Esophagus squamous epithelium (tissue), 5 donors: Measurements from ENCODE around the gene NFE2L1. TPM values are rescaled to one million over a fixed set of nuclear protein-coding genes. Genes with fewer than 3 reads are reported as not detected.
"Not testable (repeated sequence)": the region's sequence is repeated elsewhere in the genome, so short reads cannot be mapped to it uniquely, and the experiment has no call there.

Experiments used
- DNase-seq: peaks from one replicate; lab custom pipeline; 2025; lab: John Stamatoyannopoulos, UW
- H3K27ac ChIP-seq, 4 donors: fragments of 200-600 bp; sonication (generic); one replicate each; pipeline ENCODE4 v1.5.1; 2016 to 2019; ENCODE audit warnings: mild to moderate bottlenecking in 1 of 4
- H3K27me3 ChIP-seq, 4 donors: fragments of 200-600 bp; sonication (generic); 1 replicate in 3 of 4; 2 replicates in 1 of 4; pipeline versions ENCODE4 v1.5.1 to v1.6.0; 2017 to 2021; ENCODE audit warnings: antibody characterized with exemption in 1 of 4
- H3K36me3 ChIP-seq, 3 donors: fragments of 200-600 bp; sonication (generic); one replicate each; pipeline ENCODE4 v1.5.1; 2016 to 2019
- H3K4me1 ChIP-seq, 3 donors: fragments of 200-600 bp; sonication (generic); one replicate each; pipeline ENCODE4 v1.5.1; 2017 to 2019
- H3K4me3 ChIP-seq, 4 donors: fragments of 200-600 bp; sonication (generic); 1 replicate in 3 of 4; 2 replicates in 1 of 4; pipeline ENCODE4 v1.5.1; 2016 to 2019; ENCODE audit warnings: mild to moderate bottlenecking in 2 of 4, moderate library complexity in 1 of 4
- H3K9me3 ChIP-seq, 3 donors: fragments of 200-600 bp; sonication (generic); one replicate each; pipeline ENCODE4 v1.5.1; 2016 to 2019
- POLR2A ChIP-seq, 4 donors: fragments of 450-650 bp; IDR thresholded peaks; one replicate each; pipeline ENCODE4 v1.6.1; 2017; ENCODE audit warnings: antibody characterized with exemption in 4 of 4, mild to moderate bottlenecking in 4 of 4, moderate library complexity in 3 of 4
- WGBS, 2 donors: methylation state at CpG; one replicate each; pipeline ENCODE4 v1.1.5; 2018; 5-methylcytosine and 5-hydroxymethylcytosine counted together
- intact Hi-C: fragments of 100-400 bp; cut with DNase I; formaldehyde crosslinking; loops from one replicate; pipeline ENCODE4 v1.15.0; 2022
- total RNA-seq, 4 donors: library from RNA; depleted of rRNA; stranded (reverse); fragments of >200 nt; gene quantifications; one replicate each; pipeline ENCODE4 v1.1.0, GENCODE V29; 2016
- TF ChIP-seq, protein P1 (sequence below), 6 experiments: fragments of 450-650 bp in 4 of 6; fragments of 200-600 bp in 2 of 6; sonication (generic) in 2 of 6; IDR thresholded peaks; one replicate each; pipeline ENCODE4 v1.5.1; 2016 to 2019; ENCODE audit warnings: antibody characterized with exemption in 6 of 6, mild to moderate bottlenecking in 4 of 6, moderate library complexity in 4 of 6
- donor health status: DM: yes; HTN: yes; CAD: no.

The NFE2L1 gene, protein sequence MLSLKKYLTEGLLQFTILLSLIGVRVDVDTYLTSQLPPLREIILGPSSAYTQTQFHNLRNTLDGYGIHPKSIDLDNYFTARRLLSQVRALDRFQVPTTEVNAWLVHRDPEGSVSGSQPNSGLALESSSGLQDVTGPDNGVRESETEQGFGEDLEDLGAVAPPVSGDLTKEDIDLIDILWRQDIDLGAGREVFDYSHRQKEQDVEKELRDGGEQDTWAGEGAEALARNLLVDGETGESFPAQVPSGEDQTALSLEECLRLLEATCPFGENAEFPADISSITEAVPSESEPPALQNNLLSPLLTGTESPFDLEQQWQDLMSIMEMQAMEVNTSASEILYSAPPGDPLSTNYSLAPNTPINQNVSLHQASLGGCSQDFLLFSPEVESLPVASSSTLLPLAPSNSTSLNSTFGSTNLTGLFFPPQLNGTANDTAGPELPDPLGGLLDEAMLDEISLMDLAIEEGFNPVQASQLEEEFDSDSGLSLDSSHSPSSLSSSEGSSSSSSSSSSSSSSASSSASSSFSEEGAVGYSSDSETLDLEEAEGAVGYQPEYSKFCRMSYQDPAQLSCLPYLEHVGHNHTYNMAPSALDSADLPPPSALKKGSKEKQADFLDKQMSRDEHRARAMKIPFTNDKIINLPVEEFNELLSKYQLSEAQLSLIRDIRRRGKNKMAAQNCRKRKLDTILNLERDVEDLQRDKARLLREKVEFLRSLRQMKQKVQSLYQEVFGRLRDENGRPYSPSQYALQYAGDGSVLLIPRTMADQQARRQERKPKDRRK
- total RNA-seq: 100 to 1,000 TPM in 1 of 4 donors, 10 to 100 TPM in 3; 41.6 to 103 (median 60.0) TPM

DNA sequence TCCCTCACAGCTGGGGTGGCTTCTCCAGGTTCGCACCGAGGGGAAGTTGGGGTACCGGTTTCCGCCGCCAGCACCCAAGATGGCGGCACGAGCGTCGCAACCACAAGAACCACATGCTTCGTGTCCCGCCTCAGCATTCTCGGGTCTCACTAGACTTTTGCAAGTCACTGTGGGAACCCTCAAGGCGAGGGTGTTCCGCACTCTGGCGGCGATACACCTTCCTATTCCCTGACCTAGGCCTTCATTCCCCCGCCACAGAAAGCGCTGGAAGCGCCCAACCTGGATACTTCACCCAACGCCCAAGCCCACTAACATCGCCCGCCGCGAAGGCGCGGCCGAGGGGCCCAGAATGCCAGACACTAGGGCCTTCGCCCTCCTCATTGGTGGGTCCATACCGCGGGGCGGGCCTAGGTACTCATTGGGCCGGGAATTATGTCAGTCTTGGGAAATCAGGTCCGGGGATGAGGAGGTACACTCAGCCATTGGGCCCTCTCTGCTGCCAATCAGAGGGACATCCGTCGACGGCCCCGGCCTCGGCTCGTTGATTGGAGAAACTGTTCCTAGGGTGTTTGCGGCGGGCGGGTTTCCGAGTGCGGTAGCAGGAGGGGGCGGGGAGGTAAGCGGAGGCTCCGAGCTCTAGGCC, at the start of gene NFE2L1:
Gene NFE2L1 (plus strand): TSS at position 619 of the 643 bp plus-strand sequence. CDS start 2,760 bp downstream, outside the sequence.
- Histone ChIP-seq H3K27ac (peak within 1 kb of the TSS; percentile 97 to 100 (median 98)), H3K36me3 (peaks cover 0 to 23% (median 0%) of the 10 kb centered on the region in 3 donors), H3K4me1 (peaks cover 52 to 67% (median 56%) of the 10 kb centered on the region in 3 donors), H3K4me3 (peak within 1 kb of the TSS; percentile 72 to 94 (median 85)), H3K9me3 (no peaks in the 10 kb centered on the region), H3K27me3 (no peaks in the 10 kb centered on the region)
- peak; percentile 99 for DNase-seq
- intact Hi-C loops: no loop called here
- TF ChIP-seq, protein P1, sequence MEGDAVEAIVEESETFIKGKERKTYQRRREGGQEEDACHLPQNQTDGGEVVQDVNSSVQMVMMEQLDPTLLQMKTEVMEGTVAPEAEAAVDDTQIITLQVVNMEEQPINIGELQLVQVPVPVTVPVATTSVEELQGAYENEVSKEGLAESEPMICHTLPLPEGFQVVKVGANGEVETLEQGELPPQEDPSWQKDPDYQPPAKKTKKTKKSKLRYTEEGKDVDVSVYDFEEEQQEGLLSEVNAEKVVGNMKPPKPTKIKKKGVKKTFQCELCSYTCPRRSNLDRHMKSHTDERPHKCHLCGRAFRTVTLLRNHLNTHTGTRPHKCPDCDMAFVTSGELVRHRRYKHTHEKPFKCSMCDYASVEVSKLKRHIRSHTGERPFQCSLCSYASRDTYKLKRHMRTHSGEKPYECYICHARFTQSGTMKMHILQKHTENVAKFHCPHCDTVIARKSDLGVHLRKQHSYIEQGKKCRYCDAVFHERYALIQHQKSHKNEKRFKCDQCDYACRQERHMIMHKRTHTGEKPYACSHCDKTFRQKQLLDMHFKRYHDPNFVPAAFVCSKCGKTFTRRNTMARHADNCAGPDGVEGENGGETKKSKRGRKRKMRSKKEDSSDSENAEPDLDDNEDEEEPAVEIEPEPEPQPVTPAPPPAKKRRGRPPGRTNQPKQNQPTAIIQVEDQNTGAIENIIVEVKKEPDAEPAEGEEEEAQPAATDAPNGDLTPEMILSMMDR (IDR thresholded peaks at IDR 0.05): peak in 2 of 6 experiments; percentile 8 to 11
- TF ChIP-seq POLR2A (IDR thresholded peaks at IDR 0.05): peak in 2 of 4 donors; percentile 73 to 82
- 0 to 1% methylated on average over 24 to 36 of the region's 47 CpGs for whole genome bisulfite sequencing, 2 donors

DNA sequence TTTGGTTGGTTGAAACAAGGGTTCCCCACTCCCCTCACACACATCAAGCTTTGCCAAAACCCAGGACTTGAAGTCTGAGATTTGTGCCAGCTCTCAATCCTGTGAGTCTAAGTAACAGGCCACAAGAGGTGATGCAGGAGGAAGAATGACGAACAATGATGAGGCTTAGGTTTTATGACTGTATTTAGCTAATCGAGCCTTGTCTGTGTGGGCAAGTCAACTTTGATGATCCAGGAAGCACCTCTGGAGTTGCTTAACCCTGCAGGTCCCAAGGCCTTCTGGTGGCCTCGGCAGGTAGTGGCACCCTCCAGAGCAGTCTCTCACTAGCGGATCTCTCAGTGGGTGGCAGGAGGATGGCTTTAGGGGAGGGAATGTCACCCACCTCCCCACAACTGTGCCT, 48.6 kb upstream of the NFE2L1 start:
- no peaks in the 10 kb centered on the region for H3K9me3 ChIP-seq
- H3K36me3 ChIP-seq: no peaks in the 10 kb centered on the region
- intact Hi-C loops: no loop called here
- H3K4me1 ChIP-seq: peaks cover 17 to 30% (median 22%) of the 10 kb centered on the region in 3 donors
- H3K4me3 ChIP-seq: no peak overlapping the region
- DNase-seq: no peak
- TF ChIP-seq, protein P1 (IDR thresholded peaks at IDR 0.05): peak in 1 of 6 experiments; percentile 43
- no peak for TF ChIP-seq POLR2A (IDR thresholded peaks at IDR 0.05)
- WGBS, 2 donors: 31 to 50% methylated on average over 4 of the region's 4 CpGs
- H3K27me3 ChIP-seq: peaks cover 0 to 68% (median 0%) of the 10 kb centered on the region in 4 donors
- H3K27ac ChIP-seq: no peak overlapping the region

DNA sequence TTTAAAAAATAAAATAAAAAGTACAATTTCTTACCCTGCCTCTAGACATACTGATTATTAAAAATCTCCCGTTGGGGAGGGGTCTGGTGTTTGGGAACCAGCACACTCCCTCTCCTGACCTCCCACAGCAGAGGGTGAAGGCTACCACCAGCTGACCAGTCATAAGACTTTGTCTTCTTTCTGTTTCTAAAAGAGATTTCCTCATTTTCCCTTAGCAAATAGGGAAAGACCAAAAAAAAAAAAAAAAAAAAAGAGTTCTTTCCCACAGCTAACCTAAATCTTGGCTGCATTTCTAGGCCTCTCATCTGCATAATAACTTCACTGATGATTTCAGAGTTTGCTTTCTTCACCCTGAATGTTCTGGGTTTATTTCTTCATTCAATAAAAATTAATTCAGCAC, 47.0 kb upstream of the NFE2L1 start:
- no peaks in the 10 kb centered on the region for H3K36me3 ChIP-seq
- no peaks in the 10 kb centered on the region for H3K9me3 ChIP-seq
- peak overlapping the region in 1 of 4 donors; percentile 21 for H3K27ac ChIP-seq
- H3K27me3 ChIP-seq: peaks cover 0 to 67% (median 0%) of the 10 kb centered on the region in 4 donors
- DNase-seq: no peak
- peaks cover 17 to 30% (median 22%) of the 10 kb centered on the region in 3 donors for H3K4me1 ChIP-seq
- no peak overlapping the region for H3K4me3 ChIP-seq
- 73 to 83% methylated on average over 1 of the region's 1 CpG for WGBS, 2 donors
- no peak for TF ChIP-seq POLR2A (IDR thresholded peaks at IDR 0.05)
- TF ChIP-seq, protein P1 (IDR thresholded peaks at IDR 0.05): no peak
- intact Hi-C loops: no loop called here

DNA sequence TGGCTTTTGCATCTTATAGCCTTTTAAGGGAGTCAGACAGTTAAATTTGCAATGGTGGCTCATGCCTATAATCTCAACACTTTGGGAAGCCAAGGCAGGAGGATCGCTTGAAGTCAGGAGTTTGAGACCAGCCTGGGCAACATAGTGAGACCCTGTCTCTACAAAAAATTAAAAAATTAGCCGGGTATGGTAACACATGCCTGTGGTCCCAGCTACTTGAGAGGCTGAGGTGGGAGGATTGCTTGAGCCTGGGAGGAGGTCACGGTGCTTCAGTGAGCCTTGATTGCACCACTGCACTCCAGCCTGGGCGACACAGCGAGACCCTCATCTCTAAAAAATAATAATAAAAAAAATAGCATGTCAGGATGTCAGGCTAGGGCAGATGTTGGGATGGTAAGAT, 46.5 kb upstream of the NFE2L1 start:
- H3K36me3 ChIP-seq, DNase-seq, intact Hi-C loops, H3K9me3 ChIP-seq, H3K4me3 ChIP-seq: not testable (repeated sequence)
- 93 to 95% methylated on average over 5 of the region's 5 CpGs for WGBS, 2 donors
- H3K27ac ChIP-seq: peak overlapping the region in 2 of 4 donors; percentile 21 to 40
- H3K4me1 ChIP-seq: peaks cover 17 to 30% (median 22%) of the 10 kb centered on the region in 3 donors
- peaks cover 0 to 67% (median 0%) of the 10 kb centered on the region in 4 donors for H3K27me3 ChIP-seq

DNA sequence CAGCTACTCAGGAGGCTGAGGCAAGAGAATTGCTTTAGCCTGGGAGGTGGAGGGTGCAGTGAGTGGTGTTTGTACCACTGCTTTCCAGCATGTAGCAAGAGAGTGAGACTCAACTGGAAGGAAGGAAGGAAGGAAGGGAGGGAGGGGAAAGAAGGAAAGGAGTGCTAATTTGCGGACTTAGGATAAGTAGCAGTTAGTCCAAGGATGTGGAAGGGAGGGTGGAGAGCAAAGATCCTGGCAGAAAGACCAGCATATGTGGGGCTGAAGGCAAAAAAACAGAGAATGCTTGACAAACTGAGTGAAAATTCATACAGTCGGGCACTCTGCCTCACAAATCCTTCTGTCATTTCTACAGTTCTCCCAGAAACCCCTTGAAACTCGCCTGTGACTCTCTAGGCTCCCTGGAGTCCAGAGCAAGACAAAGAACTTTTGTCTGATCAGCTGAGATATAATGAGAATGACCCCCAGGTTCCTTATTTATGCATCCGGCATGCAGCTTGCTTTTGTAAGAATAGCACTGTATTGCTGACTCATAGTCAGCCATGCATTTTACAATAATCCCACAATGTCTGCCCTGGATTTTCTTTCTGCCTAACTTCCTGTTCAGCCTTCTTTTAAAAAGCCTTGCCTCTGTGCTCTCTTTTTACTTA, 45.8 kb upstream of the NFE2L1 start:
- H3K4me1 ChIP-seq: peaks cover 17 to 30% (median 22%) of the 10 kb centered on the region in 3 donors
- 11 to 17% methylated on average over 4 of the region's 4 CpGs for WGBS, 2 donors
- peak overlapping the region; percentile 4 to 67 (median 52) for H3K27ac ChIP-seq
- no peak for TF ChIP-seq POLR2A (IDR thresholded peaks at IDR 0.05)
- TF ChIP-seq, protein P1 (IDR thresholded peaks at IDR 0.05): no peak
- no peaks in the 10 kb centered on the region for H3K9me3 ChIP-seq
- H3K4me3 ChIP-seq: no peak overlapping the region
- peaks cover 0 to 69% (median 0%) of the 10 kb centered on the region in 4 donors for H3K27me3 ChIP-seq
- intact Hi-C loops: no loop called here
- DNase-seq: no peak
- no peaks in the 10 kb centered on the region for H3K36me3 ChIP-seq
